ENCODE data around the gene YARS1. TPM values are rescaled to one million over a fixed set of nuclear protein-coding genes. Genes with fewer than 3 reads are reported as not detected.
A peak's percentile ranks its signal among the peaks of the same experiment; 100 is the strongest.

YARS1 gene
- polyA plus RNA-seq, 3 donors = 38.1 to 42.7 (median 39.8) TPM

GRCh38 chr1:32774950-32775634 lies 42.1 kb downstream of the YARS1 start:
- DNase-seq = no peak
- no peak overlapping the region for H3K4me2 ChIP-seq (replicated peaks; ENCODE audit: extremely low read depth, low read length, poor library complexity, severe bottlenecking)

GRCh38 chr1:32774464-32774808 lies 42.7 kb downstream of the YARS1 start:
- H3K79me2 ChIP-seq (ENCODE audit: insufficient read depth, low read length) = no peaks in the 10 kb centered on the region

More at GRCh38 chr1:32774950-32775634, 42.1 kb downstream of the YARS1 start:
- H3K36me3 Mint-ChIP-seq = peaks cover 45 to 73% of the 10 kb centered on the region in 2 donors
- H4K20me1 ChIP-seq (ENCODE audit: insufficient read depth, low read length) = no peaks in the 10 kb centered on the region
- H3K36me3 ChIP-seq (replicated peaks in 1 of 2; ENCODE audit: control insufficient read depth in 1 of 2, insufficient read depth in 2 of 2, low read length in 2 of 2) = peaks cover 49 to 66% of the 10 kb centered on the region in 2 donors
- peaks cover 2% of the 10 kb centered on the region for H3K4me1 Mint-ChIP-seq
- H3K27ac Mint-ChIP-seq = peak overlapping the region in 2 of 7 donors; percentile 10 to 15
- H3K27me3 ChIP-seq (ENCODE audit: control insufficient read depth in 2 of 2, insufficient read depth in 2 of 2, low read length in 2 of 2) = no peaks in the 10 kb centered on the region
- TF ChIP-seq CTCF (IDR thresholded peaks at IDR 0.05) = no peak
- H3K9me3 Mint-ChIP-seq = no peaks in the 10 kb centered on the region
- H3K27me3 Mint-ChIP-seq (ENCODE audit: low read depth in 3 of 3) = no peaks in the 10 kb centered on the region
- no peaks in the 10 kb centered on the region for H3K9me3 ChIP-seq (replicated peaks in 1 of 2; ENCODE audit: control insufficient read depth in 1 of 2, insufficient read depth in 1 of 2, low read length in 2 of 2)
- H3K4me1 ChIP-seq (ENCODE audit: control insufficient read depth in 1 of 2, insufficient read depth in 2 of 2, low read length in 2 of 2) = no peaks in the 10 kb centered on the region
- WGBS (ENCODE audit: insufficient coverage) = 13% methylated on average over 1 of the region's 2 CpGs
- no peak overlapping the region for H3K9ac ChIP-seq (ENCODE audit: insufficient read depth, low read length, poor library complexity, severe bottlenecking)
- no peak overlapping the region for H3K4me3 ChIP-seq (replicated peaks in 1 of 3; ENCODE audit: low read depth in 2 of 3, low read length in 3 of 3)
- intact Hi-C loops (cut with micrococcal nuclease) = loop anchor here (5.0 kb wide), 2 partner anchors 63 to 258 kb away; no protein-coding TSS in a partner anchor
- no peak overlapping the region for H3K27ac ChIP-seq (ENCODE audit: low read depth in 1 of 2, low read length in 2 of 2)
- no peaks in the 10 kb centered on the region for H3K79me2 ChIP-seq (ENCODE audit: insufficient read depth, low read length)
- no peak overlapping the region for H3K4me3 Mint-ChIP-seq
- no peak overlapping the region for H2AFZ ChIP-seq (ENCODE audit: insufficient read depth, low read depth, low read length, poor library complexity, severe bottlenecking)

More at GRCh38 chr1:32774464-32774808, 42.7 kb downstream of the YARS1 start:
- Histone ChIP-seq H3K4me1 (ENCODE audit: control insufficient read depth in 1 of 2, insufficient read depth in 2 of 2, low read length in 2 of 2) (no peaks in the 10 kb centered on the region), H3K9me3 (replicated peaks in 1 of 2; ENCODE audit: control insufficient read depth in 1 of 2, insufficient read depth in 1 of 2, low read length in 2 of 2) (no peaks in the 10 kb centered on the region), H3K36me3 (replicated peaks in 1 of 2; ENCODE audit: control insufficient read depth in 1 of 2, insufficient read depth in 2 of 2, low read length in 2 of 2) (peaks cover 45 to 63% of the 10 kb centered on the region in 2 donors), H2AFZ (ENCODE audit: insufficient read depth, low read depth, low read length, poor library complexity, severe bottlenecking) (no peak overlapping the region), H4K20me1 (ENCODE audit: insufficient read depth, low read length) (no peaks in the 10 kb centered on the region), H3K27me3 (ENCODE audit: control insufficient read depth in 2 of 2, insufficient read depth in 2 of 2, low read length in 2 of 2) (no peaks in the 10 kb centered on the region), H3K27ac (ENCODE audit: low read depth in 1 of 2, low read length in 2 of 2) (no peak overlapping the region), H3K4me3 (replicated peaks in 1 of 3; ENCODE audit: low read depth in 2 of 3, low read length in 3 of 3) (no peak overlapping the region), H3K4me2 (replicated peaks; ENCODE audit: extremely low read depth, low read length, poor library complexity, severe bottlenecking) (no peak overlapping the region), H3K9ac (ENCODE audit: insufficient read depth, low read length, poor library complexity, severe bottlenecking) (no peak overlapping the region)
- Mint-ChIP-seq H3K27me3 (ENCODE audit: low read depth in 3 of 3) (no peaks in the 10 kb centered on the region), H3K4me1 (peaks cover 2% of the 10 kb centered on the region), H3K27ac (peak overlapping the region in 2 of 7 donors; percentile 28 to 60), H3K9me3 (no peaks in the 10 kb centered on the region), H3K36me3 (peaks cover 42 to 71% of the 10 kb centered on the region in 2 donors), H3K4me3 (no peak overlapping the region)
- TF ChIP-seq CTCF (IDR thresholded peaks at IDR 0.05) = no peak
- DNase-seq = no peak
- intact Hi-C loops (cut with micrococcal nuclease) = loop anchor here (5.0 kb wide), 2 partner anchors 62 to 257 kb away; no protein-coding TSS in a partner anchor

Data from CD14-positive monocyte (primary cell).